HG03095 (cell line): ENCODE measurements around the gene CHRNA10.
"Not testable (repeated sequence)": the region's sequence is repeated elsewhere in the genome, so short reads cannot be mapped to it uniquely, and the experiment has no call there.

Source experiments
- ATAC-seq: cut with Tn5 transposase; IDR thresholded peaks from one replicate; pipeline ENCODE4 v1.9.1; 2021; ENCODE audit warnings: moderate library complexity; ENCODE audit not compliant: unreplicated experiment

CHRNA10 gene

DNA sequence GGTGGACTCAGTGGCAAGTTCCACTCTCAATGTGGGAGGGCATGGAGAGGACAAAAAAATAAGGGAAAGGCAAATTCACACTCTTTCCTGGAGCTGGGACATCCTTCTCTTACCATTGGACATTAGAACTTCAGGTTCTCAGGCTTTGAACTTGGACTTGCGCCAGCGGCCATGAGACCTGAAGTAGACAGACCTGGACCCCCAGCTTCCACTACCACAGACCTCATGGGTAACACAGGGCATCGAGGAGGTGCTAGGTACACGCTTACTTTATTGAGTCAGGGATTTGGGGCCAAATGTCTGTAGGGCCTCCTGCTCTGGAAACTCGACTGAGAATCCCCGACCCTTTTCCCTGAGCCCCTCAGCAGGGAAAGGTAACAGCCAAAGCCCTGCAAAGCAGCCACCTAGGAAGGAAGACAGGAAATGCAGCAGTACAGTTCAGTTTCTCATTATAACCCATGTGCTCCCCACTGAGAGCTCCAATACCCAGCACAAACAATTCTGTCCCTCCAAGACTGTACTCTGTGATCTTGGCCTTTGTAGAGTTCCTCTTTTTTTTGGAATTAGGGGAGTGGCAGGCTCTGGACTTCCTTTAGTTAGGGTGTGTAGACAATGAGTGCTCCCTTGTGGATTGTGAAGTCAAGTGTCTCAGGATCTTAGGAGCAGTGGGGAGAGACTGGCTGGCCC, 5.7 kb downstream of the CHRNA10 start:
- ATAC-seq = no peak

DNA sequence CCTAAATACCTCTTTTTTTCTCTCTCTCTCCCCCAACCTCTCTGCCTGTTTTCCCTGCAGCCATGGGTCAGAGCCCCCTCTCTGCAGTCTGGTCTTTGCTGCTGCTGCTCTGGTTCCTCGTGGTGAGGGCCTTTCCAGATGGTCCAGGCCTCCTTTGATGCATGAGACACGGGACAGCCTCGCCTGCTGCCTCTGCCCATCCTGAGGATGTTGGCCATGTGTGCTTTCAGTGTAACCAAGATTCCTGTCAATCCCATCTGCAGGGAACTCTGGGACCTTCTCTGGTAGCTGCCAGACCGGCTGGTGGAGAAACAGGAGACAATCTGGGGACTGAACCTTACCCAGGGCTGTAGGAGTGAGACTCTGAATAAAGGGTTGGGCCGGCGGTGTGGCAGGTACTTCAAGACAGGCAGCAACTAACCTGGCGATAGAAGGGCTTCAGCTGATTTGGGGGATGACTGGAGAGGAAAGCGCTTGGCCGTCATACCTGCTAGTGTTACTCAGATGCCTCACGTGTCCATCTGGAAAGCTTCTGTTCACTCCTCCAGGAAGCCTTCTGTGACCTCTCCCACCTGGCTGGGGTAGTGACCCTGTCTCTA, 7.1 kb downstream of the CHRNA10 start:
- no peak for ATAC-seq

DNA sequence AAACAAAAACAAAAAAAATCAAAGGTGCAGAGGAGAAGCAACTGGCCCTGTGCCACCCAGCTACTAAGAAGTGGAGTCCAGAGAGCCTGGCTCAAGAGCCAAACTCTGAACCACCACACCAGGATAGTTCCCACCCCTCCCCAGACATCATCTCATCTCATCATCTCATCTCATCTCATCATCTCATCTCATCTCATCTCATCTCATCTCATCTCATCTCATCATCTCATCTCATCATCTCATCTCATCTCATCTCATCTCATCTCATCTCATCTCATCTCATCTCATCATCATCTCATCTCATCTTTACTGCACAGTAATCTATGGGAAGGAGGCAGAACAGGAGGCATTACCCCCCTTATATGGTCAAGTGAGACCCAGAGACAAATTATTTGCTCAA, 8.3 kb downstream of the CHRNA10 start:
- ATAC-seq = no peak

DNA sequence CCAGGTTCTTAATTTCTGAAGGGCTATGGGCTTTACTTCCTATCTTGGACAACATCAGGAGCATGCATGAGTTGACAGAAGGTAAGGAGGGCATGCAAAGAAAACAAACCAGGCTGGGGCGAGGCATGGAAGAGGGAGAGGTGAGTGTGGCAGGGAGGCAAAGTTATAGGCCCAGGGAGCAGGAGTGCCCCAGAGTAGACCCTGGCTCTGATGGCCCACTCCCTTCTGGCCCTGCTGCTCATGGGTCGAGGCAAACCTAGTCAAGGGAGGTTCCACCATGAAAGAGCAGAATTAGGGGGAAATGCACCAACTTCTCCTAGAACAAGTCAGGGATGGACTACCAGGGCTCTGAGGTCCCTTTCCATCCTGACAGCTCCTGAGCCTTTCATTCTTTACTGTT, 10.2 kb downstream of the CHRNA10 start:
- ATAC-seq = no peak

DNA sequence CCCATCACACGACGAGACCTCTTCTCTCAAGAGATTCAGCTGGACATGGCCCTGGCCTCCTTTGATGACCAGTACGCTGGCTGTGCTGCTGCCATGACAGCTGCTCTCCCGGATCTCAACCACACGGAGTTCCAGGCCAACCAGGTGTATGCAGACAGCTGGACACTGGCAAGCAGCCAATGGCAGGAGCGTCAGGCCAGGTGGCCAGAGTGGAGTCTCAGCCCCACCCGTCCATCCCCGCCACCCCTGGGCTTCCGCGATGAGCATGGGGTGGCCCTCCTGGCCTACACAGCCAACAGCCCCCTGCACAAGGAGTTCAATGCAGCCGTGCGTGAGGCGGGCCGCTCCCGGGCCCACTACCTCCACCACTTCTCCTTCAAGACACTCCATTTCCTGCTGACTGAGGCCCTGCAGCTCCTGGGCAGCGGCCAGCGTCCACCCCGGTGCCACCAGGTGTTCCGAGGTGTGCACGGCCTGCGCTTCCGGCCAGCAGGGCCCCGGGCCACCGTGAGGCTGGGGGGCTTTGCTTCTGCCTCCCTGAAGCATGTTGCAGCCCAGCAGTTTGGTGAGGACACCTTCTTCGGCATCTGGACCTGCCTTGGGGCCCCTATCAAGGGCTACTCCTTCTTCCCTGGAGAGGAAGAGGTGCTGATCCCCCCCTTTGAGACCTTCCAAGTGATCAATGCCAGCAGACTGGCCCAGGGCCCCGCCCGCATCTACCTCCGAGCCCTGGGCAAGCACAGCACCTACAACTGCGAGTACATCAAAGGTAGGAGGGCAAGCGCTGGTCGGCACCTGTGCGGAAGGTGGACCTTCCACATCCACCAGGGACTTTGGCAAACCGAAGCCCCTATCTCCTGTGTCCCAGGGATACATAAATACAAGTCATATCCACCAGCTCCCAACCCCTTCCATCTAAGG, 11.3 kb downstream of the CHRNA10 start:
- no peak for ATAC-seq

DNA sequence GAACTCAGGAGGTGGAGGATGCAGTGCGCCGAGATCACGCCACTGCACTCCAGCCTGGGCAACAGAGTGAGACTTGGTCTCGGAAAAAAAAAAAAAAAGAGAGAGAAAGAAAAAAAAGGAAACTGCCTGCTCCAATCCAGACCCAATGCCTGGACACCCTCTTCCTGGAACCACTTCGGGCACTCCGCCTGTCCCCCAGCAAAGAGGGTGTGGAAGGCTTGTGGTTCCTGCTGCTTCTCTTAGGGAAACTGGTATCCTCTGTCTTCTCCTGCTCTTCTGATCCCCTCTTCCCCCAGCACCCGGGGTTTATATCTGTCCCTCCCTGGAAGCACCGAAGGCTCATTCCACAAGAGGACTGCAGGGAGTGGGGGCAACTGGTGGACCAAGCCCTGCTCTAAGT, 12.9 kb downstream of the CHRNA10 start:
- ATAC-seq = no peak

DNA sequence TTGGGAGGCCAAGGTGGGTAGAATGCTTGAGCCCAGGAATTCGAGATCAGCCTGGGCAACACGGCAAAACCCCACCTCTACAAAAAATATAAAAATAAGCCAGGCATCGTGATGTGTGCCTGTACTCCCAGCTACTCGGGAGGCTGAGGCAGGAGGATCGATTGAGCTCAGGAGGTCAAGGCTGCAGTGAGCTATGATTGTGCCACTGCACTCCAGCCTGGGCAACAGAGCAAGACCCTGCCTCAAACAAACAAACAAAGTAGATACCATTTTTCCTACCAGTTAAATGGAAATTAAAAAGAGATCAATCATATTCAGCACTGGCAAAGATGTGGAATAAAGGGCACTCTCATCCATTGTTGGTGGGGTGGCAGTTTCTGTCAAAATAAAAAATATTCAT, 13.9 kb downstream of the CHRNA10 start:
- not testable (repeated sequence) for ATAC-seq

DNA sequence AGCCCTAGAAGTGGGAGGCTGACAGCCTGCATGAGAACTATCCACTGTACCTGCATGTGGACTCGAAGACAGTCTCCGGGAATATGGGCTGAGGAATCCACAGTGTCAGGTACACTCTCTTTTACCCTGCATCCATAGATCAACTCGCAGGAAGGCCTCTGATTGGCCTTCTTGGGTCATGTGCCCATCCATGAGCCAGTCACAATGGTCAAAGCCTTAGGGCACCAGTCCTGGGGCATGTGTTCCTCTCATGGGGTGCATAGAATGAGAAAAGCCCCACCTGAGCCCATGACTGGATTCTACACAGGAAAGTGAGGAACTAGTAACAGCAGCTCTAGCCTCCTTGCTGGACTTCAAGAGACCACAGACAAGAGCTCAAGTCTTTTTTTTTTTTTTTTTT, 15.6 kb downstream of the CHRNA10 start:
- no peak for ATAC-seq

DNA sequence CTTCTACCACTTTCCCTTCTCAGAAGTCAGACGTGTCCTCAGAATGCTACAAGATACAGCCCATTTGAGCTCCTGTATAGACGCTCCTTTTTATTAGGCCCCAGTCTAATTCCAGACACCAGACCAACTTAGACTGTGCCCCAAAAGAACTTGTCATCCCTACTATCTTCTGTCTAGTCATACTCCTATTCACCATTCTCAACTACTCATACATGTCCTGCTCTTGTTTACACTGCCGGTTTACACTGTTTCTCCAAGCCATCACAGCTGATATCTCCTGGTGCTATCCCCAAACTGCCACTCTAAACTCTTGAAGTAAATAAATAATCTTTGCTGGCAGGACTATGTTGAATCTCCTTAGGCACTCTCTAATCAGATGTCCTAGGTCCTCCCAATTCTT, 18.7 kb downstream of the CHRNA10 start:
- not testable (repeated sequence) for ATAC-seq

DNA sequence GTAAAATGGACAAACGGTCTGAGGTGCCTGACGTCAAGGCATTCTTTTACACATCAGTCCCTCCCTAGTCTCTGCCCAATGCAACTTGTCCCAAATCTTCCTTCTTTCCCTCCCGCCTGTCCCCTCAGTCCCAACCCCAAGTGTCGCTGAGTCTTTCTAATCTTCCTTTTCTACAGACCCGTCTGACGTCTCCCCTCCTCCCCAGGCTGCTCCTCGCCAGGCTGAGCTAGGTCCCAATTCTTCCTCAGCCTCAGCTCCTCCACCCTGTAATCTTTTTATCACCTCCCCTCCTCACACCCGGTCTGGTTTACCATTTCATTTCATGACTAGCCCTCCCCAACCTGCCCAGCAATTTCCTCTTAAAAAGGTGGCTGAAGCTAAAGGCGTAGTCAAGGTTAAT, 21.8 kb downstream of the CHRNA10 start:
- ATAC-seq = not testable (repeated sequence)

DNA sequence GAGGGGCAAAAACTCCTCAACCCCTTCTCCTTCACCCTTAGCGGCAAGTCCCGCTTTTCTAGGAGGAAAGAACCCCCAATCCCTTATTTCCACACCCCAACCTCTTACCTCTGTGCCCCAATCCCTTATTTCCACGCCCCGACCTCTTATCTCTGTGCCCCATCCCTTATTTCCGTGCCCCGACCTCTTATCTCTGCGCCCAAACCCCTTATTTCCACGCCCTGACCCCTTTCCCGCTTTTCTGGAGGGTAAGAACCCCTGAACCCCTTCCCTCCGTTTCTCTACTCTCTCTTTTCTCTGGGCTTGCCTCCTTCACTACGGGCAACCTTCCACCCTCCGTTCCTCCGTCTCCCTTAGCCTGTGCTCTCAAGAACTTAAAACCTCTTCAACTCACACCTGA, 22.3 kb downstream of the CHRNA10 start:
- ATAC-seq = not testable (repeated sequence)

DNA sequence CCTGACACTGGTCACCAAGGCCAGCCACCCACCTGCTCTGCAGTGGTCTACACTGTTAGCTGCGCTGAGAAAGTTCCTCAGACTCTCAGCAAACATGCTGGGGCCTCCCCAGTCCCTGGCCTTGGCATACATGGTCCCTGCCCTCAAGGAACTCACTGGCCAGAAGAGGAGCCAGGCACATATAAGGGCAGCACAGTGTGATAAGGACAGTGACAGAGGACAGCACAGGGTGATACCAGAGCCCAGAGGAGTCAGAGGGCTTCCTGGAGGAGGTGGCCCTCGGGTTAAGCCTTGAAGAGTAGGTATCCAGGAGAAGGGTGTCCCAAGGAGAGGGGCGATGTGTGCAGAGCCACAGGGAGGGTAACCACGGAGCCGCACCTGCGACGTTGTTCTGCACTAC, 25.6 kb downstream of the CHRNA10 start:
- ATAC-seq = no peak

DNA sequence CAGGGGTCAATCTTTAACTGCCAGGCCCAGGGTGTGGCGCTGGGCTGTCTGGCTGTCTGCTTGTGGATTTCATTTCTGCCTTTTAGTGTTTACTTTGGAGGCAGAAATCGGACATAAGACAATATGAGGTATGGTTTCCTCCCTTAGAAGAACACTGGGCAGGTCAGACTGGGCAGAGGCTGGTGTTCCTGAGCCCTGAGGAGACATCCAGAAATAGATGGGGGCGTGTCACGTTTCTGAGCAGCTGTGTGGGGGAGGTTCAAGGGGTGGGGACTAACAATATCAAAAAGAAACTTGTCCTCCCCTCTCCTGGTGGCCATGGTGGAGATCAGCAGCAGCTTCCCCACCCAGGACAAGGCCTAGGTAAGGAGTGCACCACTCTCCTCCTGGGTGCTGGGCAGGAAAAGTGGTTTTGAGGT, 26.4 kb downstream of the CHRNA10 start, which contains the start of gene ART1:
ART1 (plus strand) TSS at position 312 of the 419 bp plus-strand sequence. CDS start 14,086 bp downstream, outside the sequence.
- no peak for ATAC-seq

DNA sequence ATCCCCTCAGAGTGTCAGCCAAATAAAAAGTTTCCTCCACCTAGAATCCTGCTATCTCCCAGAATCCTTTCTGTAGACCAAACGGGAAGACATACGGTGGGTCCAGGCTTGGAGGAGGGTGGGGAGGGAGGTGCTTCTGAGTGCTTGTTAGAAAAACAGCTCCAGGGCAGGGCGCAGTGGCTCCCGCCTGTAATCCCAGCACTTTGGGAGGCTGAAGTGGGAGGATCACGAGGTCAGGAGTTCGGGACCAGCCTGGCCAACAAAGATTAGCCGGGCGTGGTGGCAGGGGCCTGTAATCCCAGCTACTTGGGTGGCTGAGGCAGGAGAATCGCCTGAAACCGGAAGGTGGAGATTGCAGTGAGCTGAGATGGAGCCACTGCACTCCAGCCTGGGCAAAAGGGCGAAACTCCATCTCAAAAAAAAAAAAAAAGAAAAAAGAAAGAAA, 28.1 kb downstream of the CHRNA10 start:
- not testable (repeated sequence) for ATAC-seq

DNA sequence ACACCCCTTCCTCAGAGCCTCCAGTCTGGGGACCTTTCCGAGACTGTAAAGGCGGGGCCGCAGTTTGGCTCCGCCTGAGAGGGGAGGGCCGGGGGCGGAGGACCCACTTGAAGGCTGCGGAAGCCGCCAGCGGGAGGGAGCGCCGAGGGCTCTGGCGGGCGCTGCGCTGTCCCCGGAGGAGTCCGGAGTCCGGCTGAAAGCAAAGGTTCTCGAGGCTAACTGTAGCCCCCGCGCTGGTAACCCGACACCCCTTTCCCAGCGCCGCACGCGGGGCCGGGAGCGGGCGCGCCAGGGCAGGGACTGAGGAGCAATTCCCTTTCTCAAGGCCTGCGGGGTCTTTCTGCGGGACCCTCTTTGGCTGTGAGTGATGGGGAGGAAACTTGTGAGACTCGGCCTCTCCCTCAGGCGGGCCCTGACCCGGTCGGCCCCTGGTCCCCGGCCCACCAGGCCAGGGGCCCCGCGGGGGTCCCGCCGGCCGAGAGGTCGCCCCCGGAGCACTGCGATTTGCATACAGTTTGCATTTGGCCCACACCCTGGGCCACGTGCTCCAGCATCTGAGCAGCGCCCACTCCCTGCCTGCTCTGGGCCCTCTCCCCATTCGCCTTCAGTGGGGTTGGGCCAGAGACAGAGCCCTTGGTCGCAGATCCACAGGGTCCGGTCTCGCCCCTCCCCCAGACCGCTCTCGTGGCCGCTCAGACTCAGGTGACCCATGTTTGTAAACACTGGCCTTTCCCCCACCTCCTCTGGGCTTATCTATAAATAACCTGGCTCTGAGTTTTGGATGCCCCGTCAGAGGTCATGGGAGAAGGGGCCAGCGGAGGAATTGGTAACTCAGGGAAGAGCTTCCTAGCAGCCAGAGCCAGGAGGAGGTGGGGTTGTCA, 28.9 kb downstream of the CHRNA10 start:
- no peak for ATAC-seq

DNA sequence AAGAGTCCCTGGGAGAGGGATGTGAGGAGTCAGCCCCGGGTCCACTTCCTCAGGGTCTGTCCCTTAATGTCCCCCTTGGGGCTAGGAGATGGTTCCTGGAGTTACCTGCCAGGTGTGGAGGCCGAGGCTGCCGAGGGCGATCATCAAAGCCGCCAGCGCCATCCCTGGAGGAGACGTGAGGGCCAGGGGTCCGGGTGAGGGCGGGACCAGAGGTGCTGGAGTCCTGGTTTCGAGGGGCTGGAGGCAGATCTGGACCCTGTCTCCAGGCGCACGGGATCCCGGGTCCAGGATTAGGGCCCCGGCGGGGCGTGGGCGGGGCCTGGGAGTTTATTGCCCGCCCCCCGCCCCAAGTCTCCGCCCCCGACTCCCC, 29.5 kb downstream of the CHRNA10 start, which contains the start of gene ART5:
ART5 (minus strand) TSS at position 292 of the 370 bp plus-strand sequence; CDS start at position 162, 130 bp downstream.
- no peak for ATAC-seq

DNA sequence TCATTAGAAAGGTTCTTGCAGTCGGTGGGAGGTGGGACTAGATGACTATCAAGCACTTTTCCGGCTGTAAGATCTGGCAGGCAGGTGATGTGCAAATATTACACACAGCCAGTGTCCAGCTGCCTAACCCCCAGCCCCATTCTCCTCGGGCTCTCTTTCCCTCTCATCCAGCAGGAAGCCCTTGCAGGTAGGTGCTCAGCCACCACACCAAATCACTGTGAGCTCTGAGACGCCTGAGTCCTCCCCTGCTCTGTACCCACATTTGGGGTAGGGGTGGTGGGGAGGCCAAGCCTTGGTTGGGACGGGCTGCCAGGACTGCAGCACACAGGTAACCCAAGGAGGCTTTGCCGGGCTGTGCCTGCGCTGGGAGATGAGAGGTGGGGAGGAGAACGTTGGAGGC, 30.0 kb downstream of the CHRNA10 start:
- ATAC-seq = no peak

DNA sequence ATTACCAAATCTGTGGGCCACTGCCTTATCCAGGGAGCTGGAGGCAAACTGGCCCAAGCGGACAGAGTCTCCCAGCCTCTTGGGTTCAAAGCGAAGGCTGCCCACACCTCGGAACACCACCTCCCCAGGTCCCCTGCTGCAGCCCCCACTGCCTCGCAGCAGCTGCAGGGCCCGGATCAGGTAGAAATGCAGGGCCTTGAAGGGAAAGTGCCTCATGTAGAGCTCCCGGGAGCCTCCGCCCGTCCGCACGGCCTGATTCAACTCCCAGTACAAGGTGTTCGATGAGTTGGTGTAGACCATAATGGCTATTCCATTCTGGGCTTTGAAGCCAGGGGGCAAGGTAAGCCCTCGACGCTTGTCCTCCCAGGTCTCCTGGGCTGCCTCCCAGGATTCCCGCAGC, 31.3 kb downstream of the CHRNA10 start:
- no peak for ATAC-seq

DNA sequence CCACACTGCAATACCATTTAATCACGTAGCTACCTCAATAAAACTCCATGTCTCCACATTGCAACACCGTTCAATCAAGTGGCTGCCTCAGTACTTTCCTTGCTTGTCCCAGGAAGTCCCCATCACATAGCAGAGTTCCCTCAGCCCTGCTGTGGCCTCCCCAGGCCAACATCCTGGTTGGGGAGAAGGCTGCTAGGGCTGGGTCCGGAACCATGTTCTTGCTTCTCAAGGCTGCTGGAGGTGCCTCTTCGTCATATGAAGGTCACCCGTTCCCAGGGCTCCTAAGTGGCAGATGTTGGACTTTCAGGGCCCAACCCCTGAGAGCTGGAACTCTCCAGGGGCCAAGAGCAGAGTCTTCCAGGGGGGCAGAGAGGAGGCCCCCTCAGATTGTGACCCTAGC, 32.7 kb downstream of the CHRNA10 start:
- ATAC-seq = no peak

DNA sequence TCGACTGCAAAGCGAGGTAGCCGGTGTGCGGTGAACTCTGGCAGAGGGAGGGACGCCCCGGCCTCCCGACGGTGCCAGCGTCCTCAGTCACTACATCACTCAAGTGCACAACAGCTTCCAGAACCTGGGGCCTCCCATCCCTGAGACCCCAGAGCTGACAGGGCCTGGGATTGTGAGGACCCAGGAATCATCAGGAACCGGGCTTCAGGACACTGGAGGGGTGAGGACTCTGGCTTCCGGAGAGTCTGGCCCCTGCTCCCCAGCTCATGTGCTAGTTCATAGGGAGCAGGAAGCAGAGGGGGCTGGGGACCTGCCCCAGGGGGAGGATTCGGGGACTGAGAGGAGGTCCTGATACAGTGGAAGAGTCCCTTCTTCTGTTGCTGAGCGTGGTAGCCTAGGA, 34.0 kb downstream of the CHRNA10 start:
- ATAC-seq = no peak
